ENCODE measurements around the gene TOM1L2.

- TF ChIP-seq POLR2A (IDR thresholded peaks at IDR 0.05): no peak
- no peak for TF ChIP-seq POLR2AphosphoS5 (IDR thresholded peaks at IDR 0.05; ENCODE audit: insufficient read depth in 1 of 2, low read depth in 1 of 2)
- TF ChIP-seq CTCF (IDR thresholded peaks at IDR 0.05): no peak
Observed at GRCh38 chr17:17934806-17935205, 37.4 kb downstream of the TOM1L2 start.
